K562 (cell line): ENCODE results near the gene POP7. TPM values are rescaled to one million over a fixed set of nuclear protein-coding genes. Genes with fewer than 3 reads are reported as not detected.

Experiments
- ATAC-seq: fragments of 200-7000 bp; cut with Tn5 transposase; 3 replicates; pipeline ENCODE4 v1.9.1; 2020; ENCODE audit warnings: moderate library complexity
- BruUV-seq: library from RNA; stranded (reverse); fragments of 400-500 nt; replicated peaks from 2 replicates; lab custom pipeline; 2021; lab: Mats Ljungman, UMichigan
- CTCF ChIA-PET: fragments of 300-600 bp; formaldehyde crosslinking; extraction: SDS; loops from one replicate; lab custom pipeline; 2021; ENCODE audit warnings: low intra/inter-chr PET ratio; lab: Yijun Ruan, JAX
- POLR2A ChIA-PET: fragments of 300-600, 350-650 bp; sonication (Branson Sonifier 250); formaldehyde crosslinking; extraction: SDS; loops from one replicate; lab custom pipeline; 2021; ENCODE audit warnings: antibody characterized with exemption, inconsistent platforms; lab: Yijun Ruan, JAX
- DNase-seq, 4 experiments: peaks; one replicate each; pipeline versions ENCODE4 v3.0.0 to v3.0.0-alpha.2; 2011 to 2018; ENCODE audit warnings: low spot score in 3 of 4, mixed read lengths in 3 of 4; ENCODE audit errors: extremely low read depth in 1 of 4
- FAIRE-seq: peaks from 2 replicates; lab custom pipeline; 2011; peaks lifted over from hg19 to GRCh38; lab: Jason Lieb, UNC
- H2AFZ ChIP-seq: 2 replicates; pipeline ENCODE4 v1.6.0; 2011; ENCODE audit warnings: low read depth, low read length, control low read depth, inconsistent platforms
- H3K27ac ChIP-seq: fragments of 200-600 bp; 3 replicates; pipeline ENCODE4 v1.8.0; 2011; ENCODE audit warnings: low read depth, mild to moderate bottlenecking, control low read depth, inconsistent platforms, low read length, moderate library complexity, mixed read lengths; ENCODE audit errors: extremely low read depth
- H3K27me3 ChIP-seq, 2 experiments: fragments of 300-600 bp in 1 of 2; 2 replicates in 1 of 2; 3 replicates in 1 of 2; pipeline versions ENCODE4 v1.6.0 to v1.8.0; 2011; ENCODE audit warnings: inconsistent platforms in 2 of 2, low read length in 2 of 2, mild to moderate bottlenecking in 1 of 2, mixed read lengths in 1 of 2, moderate library complexity in 1 of 2; ENCODE audit not compliant: control insufficient read depth in 2 of 2, insufficient read depth in 2 of 2
- H3K36me3 ChIP-seq: fragments of 300-600 bp; 3 replicates; pipeline ENCODE4 v1.8.0; 2011; ENCODE audit warnings: mild to moderate bottlenecking, low read length, inconsistent platforms; ENCODE audit not compliant: control insufficient read depth, insufficient read depth
- H3K4me1 ChIP-seq, 2 experiments: fragments of 200-600 bp in 1 of 2; replicated peaks in 1 of 2; 2 replicates in 1 of 2; 3 replicates in 1 of 2; pipeline versions ENCODE4 v1.5.1 to v1.8.0; 2011; ENCODE audit warnings: inconsistent platforms in 2 of 2, low read length in 2 of 2, mild to moderate bottlenecking in 1 of 2, mixed read lengths in 1 of 2, moderate library complexity in 1 of 2; ENCODE audit not compliant: control insufficient read depth in 2 of 2, insufficient read depth in 2 of 2
- H3K4me2 ChIP-seq: 2 replicates; pipeline ENCODE4 v1.6.1; 2011; ENCODE audit warnings: low read length, control low read depth, inconsistent platforms, mixed read lengths; ENCODE audit not compliant: insufficient read depth
- H3K4me3 ChIP-seq: fragments of 200-600 bp; sonication (generic), shearing (Covaris generic); 2 replicates; pipeline ENCODE4 v1.5.1; 2016; ENCODE audit warnings: control low read depth, inconsistent platforms
- H3K79me2 ChIP-seq: fragments of 200-600 bp; 3 replicates; pipeline ENCODE4 v1.8.0; 2011; ENCODE audit warnings: low read length, inconsistent platforms; ENCODE audit not compliant: control insufficient read depth, insufficient read depth
- H3K9ac ChIP-seq, 2 experiments: 2 replicates each; pipeline versions ENCODE4 v1.6.0 to v1.6.1; 2011; ENCODE audit warnings: low read depth in 2 of 2, low read length in 2 of 2, control low read depth in 1 of 2, inconsistent platforms in 1 of 2, mild to moderate bottlenecking in 1 of 2, mixed read lengths in 1 of 2; ENCODE audit not compliant: insufficient read depth in 1 of 2
- H3K9me1 ChIP-seq: one replicate; pipeline ENCODE4 v1.6.0; 2011; ENCODE audit warnings: inconsistent platforms, mild to moderate bottlenecking, low read length, moderate library complexity; ENCODE audit not compliant: control insufficient read depth, insufficient read depth
- H3K9me3 ChIP-seq: replicated peaks from 2 replicates; pipeline ENCODE4 v1.5.1; 2011; ENCODE audit warnings: low read depth, low read length, inconsistent platforms; ENCODE audit not compliant: control insufficient read depth, insufficient read depth
- H4K20me1 ChIP-seq: replicated peaks from 2 replicates; pipeline ENCODE4 v1.6.1; 2011; ENCODE audit warnings: low read length, inconsistent platforms, mixed read lengths; ENCODE audit not compliant: control insufficient read depth, insufficient read depth
- KDM1A ChIP-seq, 2 experiments: fragments of 450-650 bp; IDR thresholded peaks; 2 replicates each; pipeline ENCODE4 v1.6.1; 2016; ENCODE audit warnings: mild to moderate bottlenecking in 2 of 2
- SPI1 ChIP-seq: IDR thresholded peaks from 2 replicates; pipeline ENCODE4 v1.6.1; 2011; ENCODE audit warnings: low read depth, low read length, control low read depth, borderline replicate concordance
- whole genome bisulfite sequencing: fragments of 100-300 bp; shearing (Covaris generic); methylation state at CpG from one replicate; pipeline ENCODE4 v1.1.6; 2016; ENCODE audit warnings: low coverage, mixed read lengths; ENCODE audit not compliant: insufficient coverage; ENCODE audit errors: missing lambda C conversion rate; 5-methylcytosine and 5-hydroxymethylcytosine counted together
- in situ Hi-C: fragments of 300-500 bp; cut with MboI; formaldehyde crosslinking; loops from 4 replicates; pipeline ENCODE4 v1.15.0; 2018; ENCODE audit warnings: inconsistent platforms, mixed read lengths
- intact Hi-C: fragments of 100-400 bp; cut with micrococcal nuclease; formaldehyde crosslinking; loops from 2 replicates; pipeline ENCODE4 v1.14.2; 2022
- polyA plus RNA-seq, 8 experiments: library from polyadenylated mRNA; depleted of rRNA in 4 of 8; stranded (reverse) in 5 of 8; unstranded in 3 of 8; fragments of >200 nt; fragmentation: Nextera tagmentation in 2 of 8; fragmentation: Illumina TruSeq in 1 of 8; extraction: Ambion mirVana in 2 of 8; extraction: Trizol in 1 of 8; gene quantifications; 2 replicates each; pipeline versions ENCODE4 v1.2.1 to v1.2.3, GENCODE V29; 2011 to 2014; ENCODE audit warnings: inconsistent platforms in 1 of 8, missing spikeins in 1 of 8
- total RNA-seq, 7 experiments: library from RNA; depleted of rRNA in 6 of 7; stranded (reverse); fragments of >200 nt in 6 of 7; fragmentation: Illumina TruSeq in 2 of 7; extraction: Trizol in 2 of 7; gene quantifications; 2 replicates each; pipeline versions ENCODE4 v1.2.1 to v1.2.3, GENCODE V29; 2011 to 2021; ENCODE audit warnings: low replicate concordance in 1 of 7
- TF ChIP-seq, protein P1 (sequence below): fragments of 450-650 bp; IDR thresholded peaks from 2 replicates; pipeline ENCODE4 v1.6.1; 2016
- TF ChIP-seq, protein P2 (sequence below): fragments of 200-600 bp; sonication (generic); IDR thresholded peaks from one replicate; pipeline ENCODE4 v1.6.1; 2012; ENCODE audit warnings: mild to moderate bottlenecking, low read depth, low read length, inconsistent platforms

The POP7 gene
- total and polyA plus RNA-seq, 9 of the 15 experiments (the other 6 are each of a cell fraction or from before 2014, with no cell fraction given): 11.5 to 163 (median 68.9) TPM

DNA sequence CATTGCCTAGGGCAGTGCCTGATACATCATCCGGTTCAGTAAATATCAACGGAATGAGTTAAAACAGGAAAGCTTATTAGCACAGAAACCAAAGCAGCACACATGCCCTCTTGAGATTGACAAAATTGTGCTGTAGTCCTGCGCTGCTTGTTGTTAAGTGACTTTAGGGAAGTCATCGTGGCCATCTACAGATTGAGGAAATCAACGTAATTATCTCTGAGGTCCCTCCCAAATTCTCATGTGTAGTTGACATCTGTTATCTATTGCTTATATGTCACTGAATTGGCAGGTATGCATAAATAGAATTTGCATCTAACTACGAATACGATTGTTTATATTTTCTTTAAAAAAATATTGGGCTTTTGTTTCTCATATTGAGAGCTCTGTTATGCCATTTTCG is 35.8 kb upstream of the POP7 start:
- H2AFZ ChIP-seq: no peak overlapping the region
- no peaks in the 10 kb centered on the region for H3K9me1 ChIP-seq
- ChIA-PET POLR2A (interaction anchor here (0.6 to 1.4 kb wide), 3 partner anchors 9 to 22 kb away, joined by 3 to 6 read pairs (median 4); no protein-coding TSS in a partner anchor), CTCF (no interaction called here)
- peaks cover 0 to 21% of the 10 kb centered on the region in 2 experiments; a peak in 2 of 5 replicates for H3K4me1 ChIP-seq
- WGBS: 17% methylated on average over 8 of the region's 8 CpGs
- DNase-seq: no peak
- no peaks in the 10 kb centered on the region for H4K20me1 ChIP-seq
- H3K36me3 ChIP-seq: no peaks in the 10 kb centered on the region
- peaks cover 0 to 6% of the 10 kb centered on the region in 2 experiments; a peak in 1 of 5 replicates for H3K27me3 ChIP-seq
- no peak for ATAC-seq
- H3K27ac ChIP-seq: no peak overlapping the region
- no peaks in the 10 kb centered on the region for H3K9me3 ChIP-seq
- TF ChIP-seq SPI1: peak; percentile 39; the same call in 1 of the 2 replicates
- TF ChIP-seq, protein P1, sequence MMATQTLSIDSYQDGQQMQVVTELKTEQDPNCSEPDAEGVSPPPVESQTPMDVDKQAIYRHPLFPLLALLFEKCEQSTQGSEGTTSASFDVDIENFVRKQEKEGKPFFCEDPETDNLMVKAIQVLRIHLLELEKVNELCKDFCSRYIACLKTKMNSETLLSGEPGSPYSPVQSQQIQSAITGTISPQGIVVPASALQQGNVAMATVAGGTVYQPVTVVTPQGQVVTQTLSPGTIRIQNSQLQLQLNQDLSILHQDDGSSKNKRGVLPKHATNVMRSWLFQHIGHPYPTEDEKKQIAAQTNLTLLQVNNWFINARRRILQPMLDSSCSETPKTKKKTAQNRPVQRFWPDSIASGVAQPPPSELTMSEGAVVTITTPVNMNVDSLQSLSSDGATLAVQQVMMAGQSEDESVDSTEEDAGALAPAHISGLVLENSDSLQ: peak; percentile 13; the same call in 1 of the 2 replicates
- TF ChIP-seq, protein P2, sequence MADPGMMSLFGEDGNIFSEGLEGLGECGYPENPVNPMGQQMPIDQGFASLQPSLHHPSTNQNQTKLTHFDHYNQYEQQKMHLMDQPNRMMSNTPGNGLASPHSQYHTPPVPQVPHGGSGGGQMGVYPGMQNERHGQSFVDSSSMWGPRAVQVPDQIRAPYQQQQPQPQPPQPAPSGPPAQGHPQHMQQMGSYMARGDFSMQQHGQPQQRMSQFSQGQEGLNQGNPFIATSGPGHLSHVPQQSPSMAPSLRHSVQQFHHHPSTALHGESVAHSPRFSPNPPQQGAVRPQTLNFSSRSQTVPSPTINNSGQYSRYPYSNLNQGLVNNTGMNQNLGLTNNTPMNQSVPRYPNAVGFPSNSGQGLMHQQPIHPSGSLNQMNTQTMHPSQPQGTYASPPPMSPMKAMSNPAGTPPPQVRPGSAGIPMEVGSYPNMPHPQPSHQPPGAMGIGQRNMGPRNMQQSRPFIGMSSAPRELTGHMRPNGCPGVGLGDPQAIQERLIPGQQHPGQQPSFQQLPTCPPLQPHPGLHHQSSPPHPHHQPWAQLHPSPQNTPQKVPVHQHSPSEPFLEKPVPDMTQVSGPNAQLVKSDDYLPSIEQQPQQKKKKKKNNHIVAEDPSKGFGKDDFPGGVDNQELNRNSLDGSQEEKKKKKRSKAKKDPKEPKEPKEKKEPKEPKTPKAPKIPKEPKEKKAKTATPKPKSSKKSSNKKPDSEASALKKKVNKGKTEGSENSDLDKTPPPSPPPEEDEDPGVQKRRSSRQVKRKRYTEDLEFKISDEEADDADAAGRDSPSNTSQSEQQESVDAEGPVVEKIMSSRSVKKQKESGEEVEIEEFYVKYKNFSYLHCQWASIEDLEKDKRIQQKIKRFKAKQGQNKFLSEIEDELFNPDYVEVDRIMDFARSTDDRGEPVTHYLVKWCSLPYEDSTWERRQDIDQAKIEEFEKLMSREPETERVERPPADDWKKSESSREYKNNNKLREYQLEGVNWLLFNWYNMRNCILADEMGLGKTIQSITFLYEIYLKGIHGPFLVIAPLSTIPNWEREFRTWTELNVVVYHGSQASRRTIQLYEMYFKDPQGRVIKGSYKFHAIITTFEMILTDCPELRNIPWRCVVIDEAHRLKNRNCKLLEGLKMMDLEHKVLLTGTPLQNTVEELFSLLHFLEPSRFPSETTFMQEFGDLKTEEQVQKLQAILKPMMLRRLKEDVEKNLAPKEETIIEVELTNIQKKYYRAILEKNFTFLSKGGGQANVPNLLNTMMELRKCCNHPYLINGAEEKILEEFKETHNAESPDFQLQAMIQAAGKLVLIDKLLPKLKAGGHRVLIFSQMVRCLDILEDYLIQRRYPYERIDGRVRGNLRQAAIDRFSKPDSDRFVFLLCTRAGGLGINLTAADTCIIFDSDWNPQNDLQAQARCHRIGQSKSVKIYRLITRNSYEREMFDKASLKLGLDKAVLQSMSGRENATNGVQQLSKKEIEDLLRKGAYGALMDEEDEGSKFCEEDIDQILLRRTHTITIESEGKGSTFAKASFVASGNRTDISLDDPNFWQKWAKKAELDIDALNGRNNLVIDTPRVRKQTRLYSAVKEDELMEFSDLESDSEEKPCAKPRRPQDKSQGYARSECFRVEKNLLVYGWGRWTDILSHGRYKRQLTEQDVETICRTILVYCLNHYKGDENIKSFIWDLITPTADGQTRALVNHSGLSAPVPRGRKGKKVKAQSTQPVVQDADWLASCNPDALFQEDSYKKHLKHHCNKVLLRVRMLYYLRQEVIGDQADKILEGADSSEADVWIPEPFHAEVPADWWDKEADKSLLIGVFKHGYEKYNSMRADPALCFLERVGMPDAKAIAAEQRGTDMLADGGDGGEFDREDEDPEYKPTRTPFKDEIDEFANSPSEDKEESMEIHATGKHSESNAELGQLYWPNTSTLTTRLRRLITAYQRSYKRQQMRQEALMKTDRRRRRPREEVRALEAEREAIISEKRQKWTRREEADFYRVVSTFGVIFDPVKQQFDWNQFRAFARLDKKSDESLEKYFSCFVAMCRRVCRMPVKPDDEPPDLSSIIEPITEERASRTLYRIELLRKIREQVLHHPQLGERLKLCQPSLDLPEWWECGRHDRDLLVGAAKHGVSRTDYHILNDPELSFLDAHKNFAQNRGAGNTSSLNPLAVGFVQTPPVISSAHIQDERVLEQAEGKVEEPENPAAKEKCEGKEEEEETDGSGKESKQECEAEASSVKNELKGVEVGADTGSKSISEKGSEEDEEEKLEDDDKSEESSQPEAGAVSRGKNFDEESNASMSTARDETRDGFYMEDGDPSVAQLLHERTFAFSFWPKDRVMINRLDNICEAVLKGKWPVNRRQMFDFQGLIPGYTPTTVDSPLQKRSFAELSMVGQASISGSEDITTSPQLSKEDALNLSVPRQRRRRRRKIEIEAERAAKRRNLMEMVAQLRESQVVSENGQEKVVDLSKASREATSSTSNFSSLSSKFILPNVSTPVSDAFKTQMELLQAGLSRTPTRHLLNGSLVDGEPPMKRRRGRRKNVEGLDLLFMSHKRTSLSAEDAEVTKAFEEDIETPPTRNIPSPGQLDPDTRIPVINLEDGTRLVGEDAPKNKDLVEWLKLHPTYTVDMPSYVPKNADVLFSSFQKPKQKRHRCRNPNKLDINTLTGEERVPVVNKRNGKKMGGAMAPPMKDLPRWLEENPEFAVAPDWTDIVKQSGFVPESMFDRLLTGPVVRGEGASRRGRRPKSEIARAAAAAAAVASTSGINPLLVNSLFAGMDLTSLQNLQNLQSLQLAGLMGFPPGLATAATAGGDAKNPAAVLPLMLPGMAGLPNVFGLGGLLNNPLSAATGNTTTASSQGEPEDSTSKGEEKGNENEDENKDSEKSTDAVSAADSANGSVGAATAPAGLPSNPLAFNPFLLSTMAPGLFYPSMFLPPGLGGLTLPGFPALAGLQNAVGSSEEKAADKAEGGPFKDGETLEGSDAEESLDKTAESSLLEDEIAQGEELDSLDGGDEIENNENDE: no peak
- TF ChIP-seq KDM1A (IDR thresholded peaks at IDR 0.05): 0 out of 4 replicates have a peak, but pooled peaks of 1 of the 2 experiments have one; percentile 26
- no TSS peak for BruUV-seq
- in situ Hi-C loops: no loop called here
- H3K4me3 ChIP-seq: no peak overlapping the region
- FAIRE-seq: no peak
- intact Hi-C loops: loop anchor here (5.0 kb wide), 1 partner anchor 43 kb away; no protein-coding TSS in a partner anchor
- peaks cover 14% of the 10 kb centered on the region for H3K79me2 ChIP-seq
- H3K4me2 ChIP-seq: no peak overlapping the region
- no peak overlapping the region for H3K9ac ChIP-seq
